Panc1 (cell line): ENCODE results near the gene USP40. TPM values are rescaled to one million over a fixed set of nuclear protein-coding genes. Genes with fewer than 3 reads are reported as not detected.

Experiments used
- ATAC-seq: fragments of 200-7000 bp; cut with Tn5 transposase; 2 replicates; pipeline ENCODE4 v1.9.1; 2020; ENCODE audit warnings: mild to moderate bottlenecking, moderate library complexity
- BruUV-seq: library from RNA; stranded (reverse); fragments of 400-500 nt; replicated peaks from 2 replicates; lab custom pipeline; 2021; lab: Mats Ljungman, UMichigan
- CTCF ChIA-PET: fragments of 300-600 bp; sonication (Branson Sonifier 250); formaldehyde crosslinking; loops from one replicate; lab custom pipeline; 2022; ENCODE audit warnings: antibody characterized with exemption; lab: Charles Lee
- POLR2A ChIA-PET: fragments of 300-600 bp; sonication (Branson Sonifier 250); formaldehyde crosslinking; loops from one replicate; lab custom pipeline; 2022; ENCODE audit warnings: antibody characterized with exemption; lab: Charles Lee
- DNase-seq: peaks from one replicate; pipeline ENCODE4 v3.0.0-alpha.2; 2010; ENCODE audit warnings: low read depth, low spot score
- H3K27ac ChIP-seq: 2 replicates; pipeline ENCODE4 v1.5.1; 2011; ENCODE audit warnings: mild to moderate bottlenecking, low read length, inconsistent platforms
- H3K27me3 ChIP-seq: fragments of 200-500 bp; sonication (Bioruptor generic); 2 replicates; pipeline ENCODE4 v1.6.0; 2014; ENCODE audit warnings: low read length, inconsistent platforms; ENCODE audit not compliant: control insufficient read depth, insufficient read depth
- H3K36me3 ChIP-seq: fragments of 200-500 bp; sonication (Bioruptor generic); 2 replicates; pipeline ENCODE4 v1.5.1; 2014; ENCODE audit warnings: inconsistent platforms, mild to moderate bottlenecking, low read length, moderate library complexity; ENCODE audit not compliant: control insufficient read depth, insufficient read depth
- H3K4me1 ChIP-seq: 2 replicates; pipeline ENCODE4 v1.5.1; 2011; ENCODE audit warnings: inconsistent platforms, mild to moderate bottlenecking, low read length, moderate library complexity; ENCODE audit not compliant: control insufficient read depth, insufficient read depth
- H3K4me3 ChIP-seq, 2 experiments: 2 replicates each; pipeline ENCODE4 v1.5.1; 2011 to 2012; ENCODE audit warnings: low read depth in 2 of 2, low read length in 2 of 2, mild to moderate bottlenecking in 2 of 2, inconsistent platforms in 1 of 2, moderate library complexity in 1 of 2
- H3K9me3 ChIP-seq: fragments of 200-500 bp; sonication (Bioruptor generic); 2 replicates; pipeline ENCODE4 v1.5.1; 2014; ENCODE audit warnings: low read depth, mild to moderate bottlenecking, inconsistent platforms, low read length, moderate library complexity; ENCODE audit not compliant: control insufficient read depth, insufficient read depth
- CTCF ChIP-seq: fragments of 450-650 bp; IDR thresholded peaks from 2 replicates; pipeline ENCODE4 v1.5.1; 2017; ENCODE audit warnings: mild to moderate bottlenecking
- POLR2AphosphoS5 ChIP-seq: IDR thresholded peaks from 2 replicates; pipeline ENCODE4 v1.6.1; 2012; ENCODE audit warnings: mild to moderate bottlenecking, low read depth, low read length, moderate library complexity
- SIN3A ChIP-seq: IDR thresholded peaks from 2 replicates; pipeline ENCODE4 v1.6.1; 2012; ENCODE audit warnings: low read depth, mild to moderate bottlenecking, low read length, moderate library complexity, borderline replicate concordance; ENCODE audit not compliant: insufficient read depth
- TCF7L2 ChIP-seq: IDR thresholded peaks from 2 replicates; pipeline ENCODE4 v1.6.1; 2011; ENCODE audit warnings: mild to moderate bottlenecking, low read depth, low read length, inconsistent platforms
- in situ Hi-C: cut with HindIII; loops from 2 replicates; pipeline ENCODE4 v1.10.0; 2016; ENCODE audit warnings: low sequenced_read_pairs, low pct_unique_long_range_greater_than_20kb
- intact Hi-C: fragments of 100-400 bp; cut with micrococcal nuclease; formaldehyde crosslinking; loops from one replicate; pipeline ENCODE4 v1.10.0; 2022; ENCODE audit not compliant: unreplicated experiment
- total RNA-seq: library from RNA; stranded (reverse); gene quantifications from one replicate; pipeline ENCODE4 v1.2.1, GENCODE V29; 2021; ENCODE audit not compliant: unreplicated experiment
- TF ChIP-seq, protein P1 (sequence below), 2 experiments: IDR thresholded peaks; 2 replicates each; pipeline ENCODE4 v1.6.1; 2011 to 2012; ENCODE audit warnings: low read depth in 2 of 2, control low read depth in 1 of 2, low read length in 1 of 2, mild to moderate bottlenecking in 1 of 2, moderate library complexity in 1 of 2; ENCODE audit not compliant: insufficient read depth in 1 of 2

USP40 gene
- total RNA-seq, 1 experiment from 2014 or later = 26.6 TPM

DNA sequence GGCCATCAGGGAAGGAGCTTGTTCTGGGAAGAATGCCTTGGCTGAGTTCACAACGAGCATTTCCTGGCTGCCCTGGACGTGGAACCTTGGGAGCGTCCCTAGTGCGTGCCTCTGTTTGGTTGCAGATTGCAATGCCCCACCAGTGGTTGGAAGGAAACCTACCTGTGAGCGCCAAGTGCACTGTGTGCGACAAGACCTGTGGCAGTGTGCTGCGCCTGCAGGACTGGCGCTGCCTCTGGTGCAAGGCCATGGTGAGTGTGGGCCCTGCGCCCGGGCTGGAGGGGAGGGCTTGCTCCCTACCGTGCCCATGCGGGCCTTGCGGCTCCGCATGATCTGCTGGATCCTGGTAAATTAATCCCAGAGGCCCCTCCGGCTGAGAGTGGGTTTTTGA is 130.4 kb downstream of the USP40 start:
- no TSS peak for BruUV-seq
- DNase-seq (no peak), ATAC-seq (no peak)
- CTCF ChIA-PET = no interaction called here
- Histone ChIP-seq H3K27ac (no peak overlapping the region), H3K27me3 (no peaks in the 10 kb centered on the region), H3K4me3 (no peak overlapping the region), H3K9me3 (no peaks in the 10 kb centered on the region), H3K36me3 (peaks cover 9% of the 10 kb centered on the region), H3K4me1 (no peaks in the 10 kb centered on the region)
- intact Hi-C loops (no loop called here), in situ Hi-C loops (no loop called here)
- POLR2A ChIA-PET = no interaction called here
- TF ChIP-seq, protein P1, sequence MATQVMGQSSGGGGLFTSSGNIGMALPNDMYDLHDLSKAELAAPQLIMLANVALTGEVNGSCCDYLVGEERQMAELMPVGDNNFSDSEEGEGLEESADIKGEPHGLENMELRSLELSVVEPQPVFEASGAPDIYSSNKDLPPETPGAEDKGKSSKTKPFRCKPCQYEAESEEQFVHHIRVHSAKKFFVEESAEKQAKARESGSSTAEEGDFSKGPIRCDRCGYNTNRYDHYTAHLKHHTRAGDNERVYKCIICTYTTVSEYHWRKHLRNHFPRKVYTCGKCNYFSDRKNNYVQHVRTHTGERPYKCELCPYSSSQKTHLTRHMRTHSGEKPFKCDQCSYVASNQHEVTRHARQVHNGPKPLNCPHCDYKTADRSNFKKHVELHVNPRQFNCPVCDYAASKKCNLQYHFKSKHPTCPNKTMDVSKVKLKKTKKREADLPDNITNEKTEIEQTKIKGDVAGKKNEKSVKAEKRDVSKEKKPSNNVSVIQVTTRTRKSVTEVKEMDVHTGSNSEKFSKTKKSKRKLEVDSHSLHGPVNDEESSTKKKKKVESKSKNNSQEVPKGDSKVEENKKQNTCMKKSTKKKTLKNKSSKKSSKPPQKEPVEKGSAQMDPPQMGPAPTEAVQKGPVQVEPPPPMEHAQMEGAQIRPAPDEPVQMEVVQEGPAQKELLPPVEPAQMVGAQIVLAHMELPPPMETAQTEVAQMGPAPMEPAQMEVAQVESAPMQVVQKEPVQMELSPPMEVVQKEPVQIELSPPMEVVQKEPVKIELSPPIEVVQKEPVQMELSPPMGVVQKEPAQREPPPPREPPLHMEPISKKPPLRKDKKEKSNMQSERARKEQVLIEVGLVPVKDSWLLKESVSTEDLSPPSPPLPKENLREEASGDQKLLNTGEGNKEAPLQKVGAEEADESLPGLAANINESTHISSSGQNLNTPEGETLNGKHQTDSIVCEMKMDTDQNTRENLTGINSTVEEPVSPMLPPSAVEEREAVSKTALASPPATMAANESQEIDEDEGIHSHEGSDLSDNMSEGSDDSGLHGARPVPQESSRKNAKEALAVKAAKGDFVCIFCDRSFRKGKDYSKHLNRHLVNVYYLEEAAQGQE (IDR thresholded peaks at IDR 0.05; ENCODE audit: insufficient read depth in 1 of 2, low read depth in 2 of 2, low read length in 1 of 2) = no peak

- DNase-seq = no peak
- Histone ChIP-seq H3K27me3 (no peaks in the 10 kb centered on the region), H3K27ac (no peak overlapping the region), H3K4me3 (no peak overlapping the region), H3K9me3 (no peaks in the 10 kb centered on the region), H3K36me3 (peaks cover 9% of the 10 kb centered on the region), H3K4me1 (peaks cover 3% of the 10 kb centered on the region; the same call in 1 of the 2 replicates)
- ChIA-PET CTCF (no interaction called here), POLR2A (no interaction called here)
- ATAC-seq = no peak
- no peak for TF ChIP-seq TCF7L2
- no peak for TF ChIP-seq SIN3A
- no peak for TF ChIP-seq CTCF
- no peak for TF ChIP-seq POLR2AphosphoS5
- TF ChIP-seq, protein P1 (IDR thresholded peaks at IDR 0.05; ENCODE audit: insufficient read depth in 1 of 2, low read depth in 2 of 2, low read length in 1 of 2) = no peak
- intact Hi-C loops (no loop called here), in situ Hi-C loops (no loop called here)
- no TSS peak for BruUV-seq
These were observed 131.0 kb downstream of the USP40 start for GRCh38 chr2:233435436-233436190.
